GM19023 (cell line): ENCODE data around the gene HIBCH.
"Not testable (repeated sequence)": the region's sequence is repeated elsewhere in the genome, so short reads cannot be mapped to it uniquely, and the experiment has no call there.

Experiments used
- ATAC-seq: cut with Tn5 transposase; IDR thresholded peaks from one replicate; pipeline ENCODE4 v1.9.1; 2021; ENCODE audit warnings: mild to moderate bottlenecking, moderate library complexity; ENCODE audit not compliant: unreplicated experiment

The HIBCH gene

GRCh38 chr2:190255676-190256075 lies 64.0 kb downstream of the HIBCH start:
- ATAC-seq: no peak

- ATAC-seq: no peak
Measured at GRCh38 chr2:190254063-190254850, 65.4 kb downstream of the HIBCH start.

GRCh38 chr2:190250421-190250820 lies 69.2 kb downstream of the HIBCH start:
- no peak for ATAC-seq

GRCh38 chr2:190235551-190236075 lies 84.0 kb downstream of the HIBCH start:
- no peak for ATAC-seq

- ATAC-seq: no peak
Measured at GRCh38 chr2:190235101-190235500, 84.5 kb downstream of the HIBCH start.

GRCh38 chr2:190223989-190224388 lies 95.6 kb downstream of the HIBCH start:
- ATAC-seq: not testable (repeated sequence)

GRCh38 chr2:190222745-190223144 lies 96.9 kb downstream of the HIBCH start:
- ATAC-seq: not testable (repeated sequence)

GRCh38 chr2:190221429-190221828 lies 98.2 kb downstream of the HIBCH start:
- ATAC-seq: no peak

- ATAC-seq: no peak
Measured at GRCh38 chr2:190219186-190219585, 100.4 kb downstream of the HIBCH start.

- no peak for ATAC-seq
Measured at GRCh38 chr2:190217616-190218015, 102.0 kb downstream of the HIBCH start.

GRCh38 chr2:190216829-190217228 lies 102.8 kb downstream of the HIBCH start:
- no peak for ATAC-seq

GRCh38 chr2:190215620-190216019 lies 104.0 kb downstream of the HIBCH start:
- no peak for ATAC-seq

GRCh38 chr2:190214426-190215194 lies 105.0 kb downstream of the HIBCH start:
- no peak for ATAC-seq

- ATAC-seq: no peak
Measured at GRCh38 chr2:190213441-190214335, 105.9 kb downstream of the HIBCH start.

- ATAC-seq: no peak
Measured at GRCh38 chr2:190210471-190210870, 109.2 kb downstream of the HIBCH start.

- ATAC-seq: no peak
Measured at GRCh38 chr2:190209559-190209958, 110.1 kb downstream of the HIBCH start.

- ATAC-seq: no peak
Measured at GRCh38 chr2:190207930-190208329, 111.7 kb downstream of the HIBCH start.

- no peak for ATAC-seq
Measured at GRCh38 chr2:190205657-190206056, 114.0 kb downstream of the HIBCH start.

- no peak for ATAC-seq
Measured at GRCh38 chr2:190202604-190203003, 117.0 kb downstream of the HIBCH start.

GRCh38 chr2:190202018-190202417 lies 117.6 kb downstream of the HIBCH start:
- no peak for ATAC-seq

GRCh38 chr2:190200603-190201002 lies 119.0 kb downstream of the HIBCH start:
- no peak for ATAC-seq
